ENCODE measurements around the gene MED29. TPM values are rescaled to one million over a fixed set of nuclear protein-coding genes. Genes with fewer than 3 reads are reported as not detected.

MED29 gene
- total RNA-seq, 1 donor from 2014 or later = 28.2 TPM

DNA sequence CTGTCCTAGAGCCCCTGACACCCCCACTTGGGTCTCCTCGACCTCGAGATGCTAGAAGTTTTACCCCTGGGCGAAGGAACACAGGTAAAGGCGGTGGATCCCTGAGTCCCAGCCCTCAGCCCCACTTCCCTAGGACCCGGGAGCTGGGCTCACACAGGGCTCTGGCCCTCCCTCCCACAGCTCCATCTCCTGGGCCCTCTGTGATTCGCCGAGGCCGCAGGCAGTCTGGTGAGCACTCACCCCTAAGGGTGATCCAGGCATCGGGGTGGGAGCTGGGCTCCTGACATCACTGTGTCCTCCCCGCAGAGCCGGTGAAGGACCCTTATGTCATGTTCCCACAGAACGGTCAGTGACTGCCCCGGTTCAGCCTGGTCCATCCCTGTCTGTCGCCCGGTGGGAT lies 29.6 kb downstream of the MED29 start:
- no peak overlapping the region for H3K27ac Mint-ChIP-seq
- H3K4me3 Mint-ChIP-seq = no peak overlapping the region
- Histone ChIP-seq H4K20me1 (ENCODE audit: low read depth) (peaks cover 19% of the 10 kb centered on the region), H2AFZ (replicated peaks) (no peak overlapping the region), H3F3A (ENCODE audit: low read depth) (peaks cover 2% of the 10 kb centered on the region), H3K27me3 (no peaks in the 10 kb centered on the region), H3K36me3 (no peaks in the 10 kb centered on the region), H3K4me2 (no peak overlapping the region), H3K4me1 (no peaks in the 10 kb centered on the region), H3K9me3 (ENCODE audit: low read depth) (no peaks in the 10 kb centered on the region), H3K4me3 (no peak overlapping the region), H3K9ac (no peak overlapping the region), H3K27ac (no peak overlapping the region), H3K79me2 (ENCODE audit: low read depth) (peaks cover 13% of the 10 kb centered on the region)
- H3K36me3 Mint-ChIP-seq = peaks cover 25% of the 10 kb centered on the region
- H3K27me3 Mint-ChIP-seq (ENCODE audit: insufficient read depth, low read depth) = peaks cover 4% of the 10 kb centered on the region
- no peak for DNase-seq (ENCODE audit: low spot score)
- H3K4me1 Mint-ChIP-seq = peaks cover 10% of the 10 kb centered on the region
- no peaks in the 10 kb centered on the region for H3K9me3 Mint-ChIP-seq
- no peak for TF ChIP-seq EZH2 (IDR thresholded peaks at IDR 0.05)
- no peak for TF ChIP-seq EZH2phosphoT487 (IDR thresholded peaks at IDR 0.05)
- TF ChIP-seq, protein P1, sequence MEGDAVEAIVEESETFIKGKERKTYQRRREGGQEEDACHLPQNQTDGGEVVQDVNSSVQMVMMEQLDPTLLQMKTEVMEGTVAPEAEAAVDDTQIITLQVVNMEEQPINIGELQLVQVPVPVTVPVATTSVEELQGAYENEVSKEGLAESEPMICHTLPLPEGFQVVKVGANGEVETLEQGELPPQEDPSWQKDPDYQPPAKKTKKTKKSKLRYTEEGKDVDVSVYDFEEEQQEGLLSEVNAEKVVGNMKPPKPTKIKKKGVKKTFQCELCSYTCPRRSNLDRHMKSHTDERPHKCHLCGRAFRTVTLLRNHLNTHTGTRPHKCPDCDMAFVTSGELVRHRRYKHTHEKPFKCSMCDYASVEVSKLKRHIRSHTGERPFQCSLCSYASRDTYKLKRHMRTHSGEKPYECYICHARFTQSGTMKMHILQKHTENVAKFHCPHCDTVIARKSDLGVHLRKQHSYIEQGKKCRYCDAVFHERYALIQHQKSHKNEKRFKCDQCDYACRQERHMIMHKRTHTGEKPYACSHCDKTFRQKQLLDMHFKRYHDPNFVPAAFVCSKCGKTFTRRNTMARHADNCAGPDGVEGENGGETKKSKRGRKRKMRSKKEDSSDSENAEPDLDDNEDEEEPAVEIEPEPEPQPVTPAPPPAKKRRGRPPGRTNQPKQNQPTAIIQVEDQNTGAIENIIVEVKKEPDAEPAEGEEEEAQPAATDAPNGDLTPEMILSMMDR (IDR thresholded peaks at IDR 0.05) = no peak

- no peak for DNase-seq (ENCODE audit: low spot score)
- no peak overlapping the region for H3K9ac ChIP-seq
- H3K4me2 ChIP-seq = no peak overlapping the region
- peaks cover 7% of the 10 kb centered on the region for H4K20me1 ChIP-seq (ENCODE audit: low read depth)
- Mint-ChIP-seq H3K27ac (no peak overlapping the region), H3K4me1 (peaks cover 15% of the 10 kb centered on the region), H3K27me3 (ENCODE audit: insufficient read depth, low read depth) (peaks cover 4% of the 10 kb centered on the region), H3K4me3 (no peak overlapping the region), H3K9me3 (no peaks in the 10 kb centered on the region), H3K36me3 (peaks cover 30% of the 10 kb centered on the region)
- TF ChIP-seq EZH2phosphoT487 (IDR thresholded peaks at IDR 0.05) (no peak), EZH2 (IDR thresholded peaks at IDR 0.05) (no peak)
- TF ChIP-seq, protein P1 (IDR thresholded peaks at IDR 0.05) = no peak
- no peak overlapping the region for H2AFZ ChIP-seq (replicated peaks)
- no peaks in the 10 kb centered on the region for H3K36me3 ChIP-seq
- no peak overlapping the region for H3K27ac ChIP-seq
- no peaks in the 10 kb centered on the region for H3K27me3 ChIP-seq
- peaks cover 4% of the 10 kb centered on the region for H3F3A ChIP-seq (ENCODE audit: low read depth)
- peaks cover under 1% of the 10 kb centered on the region for H3K79me2 ChIP-seq (ENCODE audit: low read depth)
- no peaks in the 10 kb centered on the region for H3K9me3 ChIP-seq (ENCODE audit: low read depth)
- no peak overlapping the region for H3K4me3 ChIP-seq
- no peaks in the 10 kb centered on the region for H3K4me1 ChIP-seq
Measured at GRCh38 chr19:39422020-39422419, 30.8 kb downstream of the MED29 start.

GRCh38 chr19:39423258-39424086 lies 32.3 kb downstream of the MED29 start:
- no peak overlapping the region for H3K9ac ChIP-seq
- no peak overlapping the region for H2AFZ ChIP-seq (replicated peaks)
- H3K4me3 ChIP-seq = no peak overlapping the region
- no peaks in the 10 kb centered on the region for H3K9me3 Mint-ChIP-seq
- H3F3A ChIP-seq (ENCODE audit: low read depth) = peaks cover 16% of the 10 kb centered on the region
- no peak overlapping the region for H3K27ac ChIP-seq
- H3K9me3 ChIP-seq (ENCODE audit: low read depth) = no peaks in the 10 kb centered on the region
- H3K36me3 Mint-ChIP-seq = peaks cover 28% of the 10 kb centered on the region
- TF ChIP-seq, protein P1 (IDR thresholded peaks at IDR 0.05) = no peak
- TF ChIP-seq EZH2 (IDR thresholded peaks at IDR 0.05) (no peak), EZH2phosphoT487 (IDR thresholded peaks at IDR 0.05) (no peak)
- H3K27me3 Mint-ChIP-seq (ENCODE audit: insufficient read depth, low read depth) = peaks cover 4% of the 10 kb centered on the region
- no peaks in the 10 kb centered on the region for H3K79me2 ChIP-seq (ENCODE audit: low read depth)
- H3K27ac Mint-ChIP-seq = no peak overlapping the region
- H3K4me2 ChIP-seq = no peak overlapping the region
- no peak for DNase-seq (ENCODE audit: low spot score)
- peaks cover 16% of the 10 kb centered on the region for H3K4me1 Mint-ChIP-seq
- H4K20me1 ChIP-seq (ENCODE audit: low read depth) = peaks cover 10% of the 10 kb centered on the region
- no peaks in the 10 kb centered on the region for H3K36me3 ChIP-seq
- peaks cover 3% of the 10 kb centered on the region for H3K4me1 ChIP-seq
- H3K27me3 ChIP-seq = no peaks in the 10 kb centered on the region
- peak overlapping the region; percentile 60 for H3K4me3 Mint-ChIP-seq
